HG02943 (cell line): ENCODE results near the gene APBA2.

ENCODE experiments used
- ATAC-seq: cut with Tn5 transposase; IDR thresholded peaks from one replicate; pipeline ENCODE4 v1.9.1; 2021; ENCODE audit warnings: mild to moderate bottlenecking, low read depth, moderate library complexity; ENCODE audit not compliant: unreplicated experiment

The APBA2 gene

DNA sequence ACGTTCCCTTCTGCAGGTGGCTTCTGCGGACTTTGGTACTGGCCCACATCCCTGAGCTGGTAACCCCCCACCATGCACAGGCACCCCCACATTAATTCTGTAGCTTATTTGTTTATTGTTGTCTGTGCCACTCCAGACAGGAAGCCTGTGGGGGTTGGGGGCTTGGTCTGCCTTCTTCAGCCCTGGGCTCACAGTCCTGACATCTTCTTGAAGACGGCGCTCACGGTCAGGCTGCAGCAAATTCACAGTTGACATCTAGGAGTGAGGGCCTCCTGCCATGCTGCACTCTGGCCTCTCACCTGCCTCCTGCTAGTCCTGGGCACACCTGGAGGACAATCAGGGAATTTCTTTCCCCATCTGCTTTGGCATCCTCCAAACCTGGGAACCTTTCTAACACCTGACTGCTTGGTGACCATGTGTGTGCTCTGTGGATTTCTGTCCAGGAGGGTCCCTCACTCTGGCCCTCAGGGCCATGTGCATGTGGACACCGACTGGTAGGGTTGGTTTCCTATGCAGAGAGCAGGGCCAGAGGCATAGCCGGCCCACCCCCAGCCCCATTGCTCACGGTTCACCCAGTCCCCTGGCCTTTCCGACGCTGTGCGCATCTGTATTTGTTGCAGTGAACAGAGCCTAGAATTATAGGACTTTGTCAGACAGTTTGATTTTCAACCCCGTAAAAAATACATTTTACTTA, 68.8 kb downstream of the APBA2 start:
- no peak for ATAC-seq

DNA sequence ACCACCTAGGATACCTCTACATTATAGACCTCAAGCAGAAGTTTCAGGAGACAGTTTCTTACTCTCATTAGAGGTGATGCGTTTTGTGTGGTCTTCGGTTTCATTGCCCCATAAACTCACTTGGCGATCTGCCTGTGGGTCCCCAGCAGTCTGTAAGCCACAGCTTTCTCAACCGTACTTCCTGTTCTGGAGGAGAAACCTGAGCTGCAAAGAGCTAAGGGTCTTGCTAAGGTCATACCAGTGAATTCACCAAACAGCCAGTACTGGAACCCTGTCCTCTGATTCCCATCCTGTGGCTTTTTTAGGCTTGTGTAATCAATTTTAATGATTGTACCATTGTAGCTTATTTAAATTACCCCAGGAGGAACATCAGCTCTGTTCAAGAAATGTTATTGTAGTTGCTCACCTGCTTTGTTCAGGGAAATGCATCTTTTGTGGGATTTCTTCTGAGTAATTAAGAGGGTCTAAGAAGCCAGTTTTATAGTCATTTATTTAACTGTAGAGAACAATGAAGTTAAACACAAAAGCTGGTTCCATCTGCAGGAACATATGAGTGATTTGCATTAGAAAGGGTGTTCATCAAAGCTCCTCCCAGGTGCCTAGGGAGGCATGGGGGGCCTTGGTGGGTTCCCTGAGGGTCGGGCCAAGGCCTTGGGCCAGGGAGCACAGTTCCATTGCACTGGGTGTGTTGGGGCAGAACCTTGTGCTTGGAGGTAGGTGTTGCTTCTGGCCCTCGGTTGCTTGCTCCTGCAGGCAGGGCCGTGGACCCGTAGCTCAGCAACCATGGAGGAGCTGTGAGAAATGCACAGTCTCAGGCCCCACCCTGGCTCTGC, 69.6 kb downstream of the APBA2 start:
- no peak for ATAC-seq

DNA sequence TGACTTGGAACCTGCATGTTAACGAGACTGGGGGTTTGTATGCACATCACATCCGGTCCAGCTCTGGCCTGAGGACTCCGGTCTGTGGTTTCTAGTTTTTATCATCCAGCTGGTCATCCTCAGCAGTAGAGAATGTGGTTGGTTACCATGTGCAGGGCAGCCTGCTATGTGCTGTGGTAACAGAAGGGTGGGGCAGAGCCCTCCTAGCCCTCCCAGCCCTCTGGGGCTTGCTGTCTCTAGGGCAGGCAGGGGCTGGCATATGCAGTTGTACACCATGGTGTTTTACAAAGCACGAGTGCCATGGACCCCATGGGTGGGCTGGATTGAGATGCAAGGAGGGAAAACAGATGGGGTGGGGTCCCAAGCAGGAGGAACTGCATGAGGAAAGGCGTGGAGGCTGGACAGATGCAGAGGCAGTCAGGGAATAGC, 70.2 kb downstream of the APBA2 start:
- no peak for ATAC-seq

DNA sequence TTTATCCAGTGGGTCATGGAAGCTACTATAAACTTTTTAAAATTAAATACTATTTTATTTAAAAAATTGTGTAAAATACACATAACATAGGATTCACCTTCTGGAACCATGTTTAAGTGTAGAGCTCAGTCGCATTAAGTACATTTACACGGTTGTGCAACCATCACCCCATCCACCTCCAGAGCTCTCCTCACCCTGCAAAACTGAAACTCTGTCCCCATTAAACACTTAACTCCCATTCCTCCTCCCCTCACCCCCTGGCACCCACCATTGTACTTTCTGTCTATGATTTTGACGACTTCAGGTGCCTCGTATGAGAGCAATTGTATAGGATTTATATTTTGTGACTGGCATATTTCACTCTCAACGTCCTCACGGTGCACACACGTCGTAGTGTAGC, 70.7 kb downstream of the APBA2 start:
- no peak for ATAC-seq

DNA sequence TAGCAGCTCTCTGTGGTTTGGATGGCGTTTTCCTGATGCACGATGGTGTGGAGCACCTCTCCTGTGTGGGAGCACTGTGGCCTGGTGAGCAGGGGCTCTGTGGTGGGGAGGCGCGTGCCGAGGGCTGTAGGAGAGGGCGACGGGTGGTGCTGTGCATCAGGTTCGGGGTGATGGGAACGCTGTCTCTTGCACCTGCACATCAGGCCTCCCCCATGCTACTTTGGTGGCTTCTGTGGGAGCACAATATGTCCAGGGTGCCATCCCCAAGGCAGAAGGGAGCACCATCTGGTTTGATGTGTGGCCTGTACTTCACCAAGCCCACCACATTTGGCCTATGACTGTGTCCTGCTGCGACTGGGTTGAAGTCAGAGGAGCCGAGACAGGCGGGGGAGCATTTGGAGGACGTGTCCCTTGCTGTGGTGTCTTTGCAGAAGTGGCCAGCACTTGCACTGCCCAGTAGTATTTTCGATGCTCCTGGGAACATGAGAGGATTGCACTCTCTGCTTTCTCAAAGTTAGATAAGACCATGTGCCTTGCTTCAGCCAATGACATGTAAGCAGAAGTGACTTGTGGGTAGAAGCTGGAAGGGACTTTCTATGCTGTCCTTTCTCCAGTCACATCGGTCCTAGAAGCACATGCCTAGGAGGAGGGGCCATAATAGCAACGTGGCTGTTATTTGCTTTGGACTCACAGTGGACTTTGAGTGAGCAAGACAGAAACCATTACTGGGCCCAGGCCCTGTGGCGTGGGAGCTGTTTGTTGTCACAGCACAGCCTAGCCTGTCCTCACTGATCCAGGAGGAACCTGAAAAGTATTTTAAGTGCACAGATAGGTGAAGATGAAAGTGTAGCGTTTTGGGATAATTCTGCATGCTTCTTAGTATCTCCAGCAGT, 72.1 kb downstream of the APBA2 start:
- no peak for ATAC-seq

DNA sequence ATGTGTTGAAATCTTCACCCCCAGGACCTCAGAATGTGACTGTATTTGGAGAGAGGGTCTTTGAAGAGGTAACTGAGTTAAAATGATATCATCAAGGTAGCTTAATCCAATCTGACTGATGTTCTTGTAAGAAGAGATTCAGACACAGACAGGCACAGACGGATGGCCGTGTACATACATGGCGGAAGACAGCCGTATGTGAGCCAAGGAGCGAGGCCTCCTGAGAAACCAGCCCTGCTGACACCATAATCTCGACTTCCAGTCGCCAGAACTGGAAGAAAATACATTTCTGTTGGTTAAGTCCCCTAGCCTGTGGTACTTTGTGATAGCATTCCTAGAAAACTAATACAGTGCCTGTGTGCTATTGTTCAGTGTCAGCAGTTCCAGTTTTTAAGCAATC, 73.6 kb downstream of the APBA2 start:
- no peak for ATAC-seq

DNA sequence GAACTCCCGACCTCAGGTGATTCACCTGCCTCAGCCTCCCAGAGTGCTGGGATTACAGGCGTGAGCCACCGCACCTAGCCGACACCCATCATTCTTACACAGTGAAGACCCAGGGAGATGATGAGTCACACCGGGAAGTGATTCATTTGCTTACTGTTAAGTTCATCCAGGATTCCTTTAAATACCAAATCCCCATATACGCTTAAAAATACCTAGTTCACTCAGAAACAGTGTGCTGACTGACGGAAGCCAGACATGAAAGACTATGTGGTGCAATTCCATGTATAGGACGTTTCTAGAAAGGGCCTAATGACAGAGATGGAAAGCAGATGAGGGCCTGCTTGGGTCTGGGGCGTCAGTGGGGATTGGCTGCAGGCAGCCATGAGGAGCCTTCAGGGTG, 75.2 kb downstream of the APBA2 start:
- ATAC-seq = no peak

DNA sequence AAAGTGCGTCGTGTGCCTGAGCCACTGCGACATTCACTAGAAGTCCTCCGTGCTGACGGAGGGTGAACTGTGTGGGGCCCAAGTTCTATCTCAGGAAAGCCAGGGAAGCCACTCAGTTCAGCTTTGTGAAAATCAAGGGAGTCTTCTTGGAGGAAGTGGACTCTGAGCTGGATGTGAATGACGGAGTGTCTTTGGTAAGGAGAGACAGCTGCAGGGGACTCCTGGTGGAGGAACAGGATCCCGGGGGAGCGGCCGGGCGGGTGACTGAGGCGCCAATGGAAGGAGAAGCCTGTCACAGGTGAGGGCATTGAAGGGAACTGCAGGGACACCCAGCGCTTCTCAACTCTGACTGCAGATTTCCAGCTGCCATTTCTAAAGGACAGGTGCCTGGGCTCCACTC, 75.6 kb downstream of the APBA2 start:
- ATAC-seq = no peak

DNA sequence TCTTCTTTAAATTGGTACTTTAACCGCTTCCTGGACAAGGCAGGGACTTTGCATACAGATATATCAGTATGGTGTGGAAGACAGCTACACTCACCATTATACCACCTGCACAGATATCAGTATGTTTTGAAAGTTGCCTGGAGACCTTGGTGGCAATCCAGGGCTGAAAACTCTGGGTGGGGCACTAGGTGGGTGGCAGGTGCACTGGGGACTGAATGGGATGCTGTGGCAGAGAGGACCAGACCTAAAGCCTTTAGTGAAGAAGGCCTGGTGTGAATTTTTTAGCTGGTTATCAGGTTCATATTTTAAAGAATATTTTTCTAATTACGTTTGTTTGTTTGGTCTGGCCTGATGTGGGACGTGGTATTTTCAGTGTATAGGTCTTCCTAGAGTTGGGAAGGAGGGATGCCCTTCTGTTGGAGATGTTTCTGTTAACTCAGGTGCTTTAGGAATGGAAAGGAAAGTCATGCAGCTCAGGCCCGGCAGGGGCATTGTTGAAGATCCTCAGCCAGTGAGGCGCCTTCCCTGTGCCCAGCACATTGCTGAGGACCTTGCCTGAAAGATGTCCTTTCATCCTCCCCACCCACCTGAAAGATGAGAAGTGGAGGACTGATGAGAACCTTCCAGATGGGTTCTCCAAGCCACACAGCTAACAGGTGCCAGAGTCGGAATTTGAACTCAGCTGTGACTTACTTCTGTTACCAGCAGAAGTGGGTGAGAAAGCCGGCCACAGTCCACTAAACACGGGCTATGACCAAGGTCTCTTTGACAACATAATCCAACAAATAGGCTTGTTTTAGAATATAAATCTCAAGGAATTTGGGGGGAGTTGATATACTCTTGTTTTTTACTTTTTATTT, 77.3 kb downstream of the APBA2 start:
- ATAC-seq = no peak

DNA sequence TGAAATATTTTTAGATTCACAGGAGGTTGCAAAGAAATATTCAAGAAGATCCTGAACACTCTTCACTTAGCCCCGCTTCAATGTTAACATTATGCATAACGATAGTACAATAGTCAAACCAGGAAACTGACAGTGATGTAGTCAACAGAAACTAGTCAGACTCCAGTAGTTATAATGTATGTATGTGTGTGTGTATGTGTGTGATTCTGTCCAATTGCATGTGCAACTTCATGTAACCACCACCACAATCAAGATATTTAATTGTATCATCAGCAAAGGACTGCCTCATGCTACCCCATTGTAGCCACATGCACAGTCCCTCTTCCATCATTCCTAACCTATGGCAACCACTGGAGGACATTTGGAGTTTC, 77.9 kb downstream of the APBA2 start:
- ATAC-seq = no peak

DNA sequence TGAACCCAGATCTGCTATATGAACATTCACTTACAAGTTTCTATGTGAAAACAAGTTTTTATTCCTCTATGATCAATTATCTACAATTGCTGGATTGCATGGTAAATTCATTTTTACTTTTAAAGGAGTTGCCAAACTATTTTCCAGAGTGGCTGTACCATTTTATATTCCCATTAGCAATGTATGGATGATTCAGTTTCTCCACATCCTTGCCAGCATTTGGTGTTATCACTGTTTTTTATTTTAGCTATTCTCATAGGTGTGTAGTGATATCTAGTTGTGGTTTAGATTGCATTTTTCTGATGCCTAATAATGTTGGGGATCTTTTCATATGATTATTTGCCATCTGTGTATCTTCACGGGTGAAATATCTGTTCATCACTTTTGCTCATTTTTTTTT, 78.3 kb downstream of the APBA2 start:
- no peak for ATAC-seq

DNA sequence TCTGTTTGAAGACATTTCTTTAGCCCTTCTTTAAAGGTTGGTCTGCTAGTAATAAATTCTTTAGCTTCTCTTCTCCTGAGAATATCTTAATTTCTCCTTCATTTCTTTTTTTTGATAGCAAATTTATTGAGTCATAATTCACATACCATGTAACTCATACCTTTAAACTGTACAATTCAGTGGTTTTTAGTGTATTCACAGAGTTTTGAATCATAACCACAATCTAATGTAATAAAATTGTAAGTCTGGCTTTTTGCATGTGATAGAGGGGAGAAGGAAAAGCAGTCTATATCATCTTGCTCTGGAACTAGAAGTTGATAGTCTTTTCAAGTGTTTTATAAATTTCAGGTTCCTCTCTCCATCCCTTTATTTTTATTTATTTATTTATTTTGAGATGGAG, 81.3 kb downstream of the APBA2 start:
- ATAC-seq = no peak

DNA sequence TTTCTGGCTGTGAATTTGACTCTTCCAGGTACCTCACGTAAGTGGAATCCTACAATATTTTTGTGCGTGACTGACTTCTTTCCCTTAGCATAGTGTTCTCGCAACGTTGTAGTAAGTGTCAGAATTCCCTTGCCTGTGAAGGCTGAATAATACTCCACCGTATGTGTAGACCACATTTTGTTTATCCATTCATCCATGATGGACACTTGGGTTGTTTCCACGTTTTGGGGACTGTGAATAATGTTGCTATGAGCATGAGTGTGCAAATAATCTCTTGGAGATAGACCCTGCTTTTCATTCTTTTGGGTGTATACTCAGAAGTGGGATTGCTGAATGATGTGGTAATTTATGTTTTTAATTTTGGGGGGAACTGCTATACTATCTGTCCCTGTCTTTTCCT, 82.2 kb downstream of the APBA2 start:
- ATAC-seq = no peak

DNA sequence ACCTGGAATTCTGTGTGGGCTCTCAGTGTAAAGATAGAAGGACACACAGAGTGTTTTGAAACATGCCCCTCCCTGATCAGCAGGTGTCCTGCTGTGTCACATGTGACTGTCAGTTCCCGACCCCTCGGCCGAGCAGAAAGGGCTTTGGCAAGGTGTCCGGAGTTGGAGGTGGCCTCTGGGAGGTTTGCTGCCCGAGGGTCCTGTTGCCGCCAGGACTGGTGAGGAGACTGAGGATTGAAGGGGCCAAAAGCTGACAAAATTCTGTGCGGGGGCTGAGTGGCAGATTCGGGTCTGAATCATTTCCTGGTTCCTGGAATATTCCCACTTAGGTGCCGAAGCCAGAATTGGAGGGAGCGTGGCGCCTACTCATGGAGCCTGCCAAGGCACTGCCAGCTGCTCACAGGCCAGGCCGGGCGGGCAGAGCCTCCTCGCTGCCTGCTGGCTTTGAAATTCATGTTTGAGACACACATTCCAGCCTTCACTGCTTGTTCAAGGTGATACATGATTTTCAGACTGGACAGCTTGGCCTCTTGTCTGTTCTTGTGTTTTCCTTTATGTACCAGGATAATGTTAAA, 83.8 kb downstream of the APBA2 start:
- ATAC-seq = no peak

DNA sequence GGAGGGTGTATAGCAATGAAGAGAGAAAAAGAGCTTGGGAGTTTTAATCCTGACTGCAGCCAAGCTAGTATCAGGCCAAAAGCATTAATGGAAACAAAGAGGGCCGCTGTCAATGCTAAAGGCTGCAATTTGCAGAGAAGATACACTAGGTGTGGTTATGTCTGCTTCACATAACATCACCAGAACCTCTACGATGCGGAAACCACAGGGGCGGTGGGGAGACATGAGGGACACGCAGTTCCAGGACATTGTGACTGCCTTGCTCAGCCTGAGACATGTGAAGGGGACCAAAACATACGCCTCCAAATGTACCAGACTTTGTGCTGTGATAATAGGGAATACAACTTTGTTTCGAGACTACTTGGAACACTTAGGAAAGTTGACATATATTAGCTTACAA, 88.4 kb downstream of the APBA2 start:
- no peak for ATAC-seq

DNA sequence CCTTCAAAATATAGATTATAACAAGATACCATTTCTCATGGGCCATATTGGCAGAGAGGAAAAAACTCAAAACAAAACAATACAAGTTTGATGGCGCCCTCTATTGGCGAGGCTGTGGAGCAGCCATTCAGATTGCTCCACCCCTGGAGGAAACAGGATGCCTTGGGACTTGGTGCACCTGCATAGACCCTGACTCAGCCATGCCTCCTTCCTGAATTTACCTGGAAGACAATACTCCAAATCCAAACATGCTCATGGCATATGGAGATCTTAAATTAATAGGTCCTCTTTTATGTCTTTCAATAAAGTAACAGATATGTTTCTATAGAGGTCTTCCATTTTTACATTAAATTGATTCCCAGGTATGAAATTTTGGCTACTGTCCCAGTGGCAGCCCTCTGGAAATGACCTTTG, 90.0 kb downstream of the APBA2 start:
- ATAC-seq = no peak

DNA sequence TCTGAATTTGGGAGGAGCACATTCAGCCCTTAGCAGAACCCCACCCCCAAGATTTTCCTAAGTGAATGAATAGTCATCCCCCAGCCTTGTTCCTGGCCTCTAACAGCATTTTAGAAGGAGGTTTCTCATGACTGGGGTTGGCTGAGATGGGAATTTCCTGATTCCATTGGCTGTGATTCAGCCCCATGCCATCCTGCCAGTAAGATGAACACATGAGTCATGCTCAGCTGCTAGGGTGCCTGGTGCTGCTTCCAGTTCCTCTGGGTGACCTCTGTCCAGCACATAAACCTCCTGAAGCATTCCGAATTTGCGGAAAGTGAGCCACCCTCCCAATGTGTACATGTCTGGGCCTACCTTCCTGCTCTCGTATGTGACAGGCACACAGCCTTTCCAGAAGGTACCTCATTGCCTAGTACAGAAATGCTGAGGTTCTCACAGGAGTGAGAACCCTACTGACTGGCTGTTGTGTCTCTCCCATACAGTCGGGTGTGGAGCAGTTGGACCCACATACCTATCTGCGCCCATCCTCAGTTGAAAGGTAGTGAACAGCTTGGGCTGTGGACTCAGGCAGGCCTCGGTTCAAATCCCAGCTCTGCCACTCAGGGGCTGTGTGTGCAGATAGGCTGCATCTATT, 91.7 kb downstream of the APBA2 start:
- no peak for ATAC-seq

DNA sequence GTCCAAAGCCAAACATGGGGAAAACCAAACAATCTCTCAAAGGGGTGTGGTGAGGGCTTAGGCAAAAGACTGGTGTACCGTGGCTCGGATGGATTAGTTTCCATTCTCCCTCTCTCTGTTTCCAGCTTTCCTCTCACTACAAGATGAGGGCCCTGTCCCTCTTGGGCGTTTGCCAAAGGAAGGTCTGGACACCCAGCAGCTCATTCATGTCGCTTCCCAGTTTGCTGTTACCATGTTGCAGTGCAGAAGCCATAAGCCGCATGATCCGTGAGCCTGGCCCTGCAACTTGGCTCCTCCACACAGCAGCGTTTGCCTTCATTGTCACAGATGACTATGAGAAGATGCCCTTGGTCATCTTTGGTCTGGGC, 92.2 kb downstream of the APBA2 start:
- ATAC-seq = no peak

DNA sequence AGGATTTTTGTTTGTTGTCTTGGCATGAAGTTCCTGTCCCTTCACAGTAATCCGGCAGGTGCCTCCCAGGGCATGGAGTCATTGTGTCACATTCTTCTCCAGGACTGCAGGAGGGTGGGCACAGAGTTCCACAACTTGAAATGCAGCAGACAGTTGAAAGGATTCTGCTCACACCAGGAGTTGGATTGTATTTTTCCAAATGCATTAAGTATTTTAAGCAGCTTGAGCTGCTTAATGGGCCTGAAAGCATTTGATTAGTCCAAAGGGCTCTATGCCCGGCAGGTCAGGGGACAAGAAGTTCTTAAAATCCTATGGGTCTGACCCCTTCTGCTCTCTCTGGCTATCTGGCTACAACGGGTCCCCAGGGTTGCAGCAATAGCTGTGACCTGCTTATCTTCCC, 92.9 kb downstream of the APBA2 start:
- no peak for ATAC-seq
